Stimulated activated CD4-positive, alpha-beta T cell treated with anti-CD3 and anti-CD28 coated beads, Interleukin-2, amount 100 ng/mL, for 4 hours (primary cell): ENCODE data around the gene CCDC28B.

Source experiments
- DNase-seq: peaks from one replicate; pipeline ENCODE4 v3.0.0-alpha.2; 2020; ENCODE audit warnings: low read depth

CCDC28B gene

DNA sequence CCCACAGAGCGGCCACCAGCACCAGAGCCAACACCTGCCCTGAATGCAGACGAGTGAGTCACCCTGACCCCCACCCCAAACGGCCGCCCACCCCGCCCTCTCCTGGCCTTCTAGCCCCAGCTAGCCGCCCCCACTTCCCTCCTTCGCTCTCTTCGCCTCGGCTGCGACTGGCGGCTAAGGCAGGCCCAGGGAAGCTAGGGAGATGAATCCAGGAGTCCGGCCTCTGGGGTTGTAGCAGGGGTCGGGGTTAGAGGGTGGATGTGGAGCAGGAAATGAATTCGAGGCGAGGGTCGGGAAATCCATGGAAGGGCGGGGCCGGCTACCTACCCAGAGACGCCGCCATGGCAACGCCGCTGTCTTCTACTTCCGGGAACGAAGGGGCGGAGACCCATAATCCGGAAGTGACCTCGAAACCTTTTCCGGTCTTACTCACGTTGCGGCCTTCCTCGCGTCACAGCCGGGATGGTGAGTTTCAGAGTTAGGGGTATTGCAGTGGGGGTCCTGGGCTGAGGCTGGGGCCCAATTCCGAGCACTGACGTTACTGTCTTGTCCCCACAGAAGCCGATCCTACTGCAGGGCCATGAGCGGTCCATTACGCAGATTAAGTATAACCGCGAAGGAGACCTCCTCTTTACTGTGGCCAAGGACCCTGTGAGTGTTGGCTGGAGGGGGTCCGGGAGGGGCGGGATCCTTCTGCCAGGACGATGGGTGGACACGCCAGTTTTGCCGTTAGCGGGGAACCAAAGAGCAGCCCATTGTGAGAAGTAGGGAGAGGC lies 21.8 kb downstream of the CCDC28B start, which contains the start of the genes EIF3I and TMEM234:
Gene EIF3I (plus strand): TSS at position 428 of the 776 bp plus-strand sequence. CDS start 35 bp downstream, at position 463.
Gene TMEM234 (minus strand): TSS at position 374 of the 776 bp plus-strand sequence. CDS start 31 bp downstream, at position 343.
- DNase-seq, result peak; percentile 90

DNA sequence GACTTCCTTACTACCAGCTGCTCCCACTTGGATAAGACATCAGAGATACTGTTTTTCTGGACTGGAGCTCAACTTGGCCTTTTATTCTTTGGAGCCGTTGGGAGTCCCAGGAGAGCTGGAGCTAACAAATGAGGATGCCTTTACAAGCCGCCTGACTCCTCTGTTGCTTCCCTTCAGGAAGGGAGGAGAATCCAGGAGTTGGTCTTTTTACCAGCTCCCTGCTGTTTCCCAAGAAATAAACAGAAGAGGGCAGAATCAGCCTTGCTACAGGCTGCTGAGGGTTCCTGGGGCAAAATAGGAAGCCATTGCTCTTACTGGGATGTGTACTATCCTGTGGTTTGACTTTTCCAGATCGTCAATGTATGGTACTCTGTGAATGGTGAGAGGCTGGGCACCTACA lies 23.3 kb downstream of the CCDC28B start:
- DNase-seq, result no peak

DNA sequence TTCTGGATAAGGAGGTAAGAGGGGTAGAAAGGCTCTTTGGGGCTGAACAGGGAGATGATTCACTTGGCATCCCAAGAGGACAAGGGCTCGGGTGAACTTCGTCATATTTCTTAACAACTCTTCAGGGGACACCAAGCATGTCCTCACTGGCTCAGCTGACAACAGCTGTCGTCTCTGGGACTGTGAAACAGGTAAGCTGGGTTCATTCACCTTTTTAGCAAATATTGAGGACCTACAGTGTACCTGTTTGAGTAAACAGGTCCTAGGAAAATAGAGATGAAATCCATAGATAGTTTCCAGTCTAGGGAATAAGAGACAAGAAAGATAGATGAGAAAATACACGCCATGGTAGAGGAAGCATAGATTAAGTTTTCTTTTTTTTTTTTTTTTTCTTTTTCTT lies 23.9 kb downstream of the CCDC28B start:
- DNase-seq, result no peak

DNA sequence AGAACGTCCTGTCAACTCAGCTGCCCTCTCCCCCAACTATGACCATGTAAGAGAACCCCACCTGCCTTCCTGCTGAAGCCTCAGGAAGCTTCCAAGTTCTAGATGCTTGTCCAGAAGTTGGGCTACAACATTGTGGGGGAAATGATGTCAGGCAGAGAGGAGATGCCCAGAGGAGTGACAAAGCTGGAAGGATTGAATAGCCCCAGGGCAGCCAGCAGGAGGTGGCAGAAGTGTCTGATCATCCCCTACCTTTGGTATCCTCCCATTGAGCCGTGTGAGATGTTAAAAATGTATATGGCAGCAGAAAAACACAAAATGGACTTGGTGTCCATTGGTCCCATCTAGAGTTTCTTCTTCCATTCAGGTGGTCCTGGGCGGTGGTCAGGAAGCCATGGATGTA lies 28.4 kb downstream of the CCDC28B start:
- no peak for DNase-seq

DNA sequence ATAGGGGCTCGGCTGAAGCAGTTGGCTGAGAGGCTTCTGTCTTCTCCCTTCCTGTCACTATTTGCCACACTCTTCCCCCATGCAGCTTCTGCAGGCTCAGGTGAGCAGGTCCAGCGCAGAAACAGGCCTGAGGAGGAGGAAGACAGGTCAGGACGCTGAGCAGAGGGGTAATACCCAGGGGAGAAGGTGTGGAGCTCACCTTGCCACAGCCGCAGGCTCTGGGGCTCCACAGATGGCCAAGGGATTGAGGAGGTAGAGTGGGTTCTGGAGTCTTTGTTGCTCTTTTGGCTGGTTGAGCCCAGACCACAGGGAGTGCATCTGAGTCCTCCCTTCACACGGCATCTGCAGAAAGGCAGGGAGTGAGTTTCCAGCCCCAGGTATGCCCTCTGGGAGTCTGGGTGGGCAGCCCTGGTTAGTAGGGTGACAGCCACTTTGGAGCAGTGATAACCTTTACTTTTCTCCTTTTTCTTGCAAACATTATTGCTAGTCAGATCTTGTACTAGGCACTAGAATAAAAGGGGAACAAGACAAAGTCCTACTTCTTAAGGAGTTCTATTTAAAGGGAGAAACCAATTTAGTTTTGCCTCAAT lies 31.5 kb downstream of the CCDC28B start:
- no peak for DNase-seq

DNA sequence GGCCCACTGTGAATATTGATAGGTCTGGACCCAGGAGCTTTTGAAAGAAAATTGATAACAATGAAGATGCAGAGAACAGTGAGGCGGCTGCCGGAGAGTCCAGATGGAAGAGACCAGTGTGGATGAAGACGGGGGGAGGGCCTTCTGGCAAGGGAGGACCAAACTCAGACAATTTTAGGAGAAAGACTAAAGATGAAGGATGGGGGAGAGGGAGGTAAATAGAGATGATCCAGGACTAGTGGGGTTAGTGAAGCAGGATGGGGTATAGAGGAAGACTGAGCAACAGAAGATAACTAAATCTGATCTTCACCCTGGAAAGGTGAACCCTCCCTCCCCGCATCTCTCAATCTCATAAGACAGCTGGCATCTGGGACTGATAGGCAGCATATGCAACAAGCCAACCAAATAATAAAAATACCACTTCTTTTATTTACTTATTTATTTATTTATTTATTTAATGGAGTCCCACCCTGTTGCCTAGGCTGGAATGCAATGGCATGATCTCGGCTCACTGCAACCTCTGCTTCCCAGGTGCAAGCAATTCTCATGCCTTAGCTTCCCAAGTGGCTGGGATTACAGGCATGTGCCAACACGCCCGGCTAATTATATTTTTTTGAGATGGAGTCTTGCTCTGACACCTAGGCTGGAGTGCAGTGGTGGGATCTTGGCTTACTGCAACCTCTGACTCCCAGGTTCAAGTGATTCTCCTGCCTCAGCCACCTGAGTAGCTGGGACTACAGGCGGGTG lies 32.3 kb downstream of the CCDC28B start:
- no peak for DNase-seq

DNA sequence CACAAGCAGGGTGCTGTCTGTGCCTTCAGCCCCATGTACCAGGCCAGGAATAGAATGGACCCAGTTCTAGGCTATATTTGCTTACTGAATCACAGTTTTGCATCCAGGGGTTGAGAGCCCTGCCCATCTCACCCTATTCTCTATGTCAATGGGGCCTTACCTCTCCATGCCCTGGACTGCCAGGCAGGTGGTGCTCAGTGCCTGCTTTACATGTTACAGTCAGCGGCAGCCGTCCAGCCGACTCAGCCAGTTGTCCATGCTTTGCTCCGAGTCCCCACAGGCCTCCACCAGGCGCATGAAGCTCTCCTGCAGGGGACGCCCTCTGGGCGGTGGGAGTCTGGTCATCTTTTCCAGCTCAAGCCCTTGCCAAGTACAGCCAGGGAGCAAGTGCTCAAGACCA lies 34.4 kb downstream of the CCDC28B start:
- DNase-seq, result no peak

DNA sequence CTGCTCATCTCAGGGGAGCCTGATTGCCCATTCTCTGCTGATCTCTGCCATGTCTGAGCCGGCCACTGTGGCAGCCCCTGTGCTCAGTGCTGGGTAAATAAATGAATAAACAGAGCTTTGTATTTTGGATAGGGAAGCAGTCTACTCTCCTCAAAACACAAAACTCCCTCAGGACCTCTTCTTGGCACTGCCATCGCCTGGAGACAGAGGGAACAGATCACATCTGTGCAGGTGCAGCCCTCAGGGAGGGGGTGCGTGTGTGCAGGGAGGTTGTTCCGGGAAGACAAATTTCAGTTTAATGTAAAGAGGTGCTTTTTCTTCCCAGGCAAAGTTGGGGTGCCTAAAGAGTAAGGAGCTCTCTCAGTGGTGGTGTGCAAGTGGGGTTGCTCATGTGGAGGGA lies 38.9 kb downstream of the CCDC28B start:
- DNase-seq, result no peak

DNA sequence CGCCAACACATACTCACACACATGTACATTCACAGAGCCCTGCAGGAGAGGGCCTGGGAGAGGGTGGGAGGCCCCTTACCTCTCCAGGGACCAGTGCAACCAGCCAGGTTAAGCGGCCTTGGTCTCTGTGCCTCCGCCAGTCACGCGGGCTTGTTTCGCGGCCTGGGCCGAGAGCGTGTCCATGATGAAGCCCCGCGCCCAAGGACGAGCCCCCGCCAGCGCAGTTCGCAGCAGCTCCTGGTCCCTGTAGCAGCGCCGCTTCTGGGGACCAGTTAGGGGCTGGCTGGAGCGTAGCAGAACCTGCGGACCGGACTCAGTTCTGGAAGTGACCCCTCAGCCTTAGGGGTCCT lies 39.4 kb downstream of the CCDC28B start:
- DNase-seq, result no peak

DNA sequence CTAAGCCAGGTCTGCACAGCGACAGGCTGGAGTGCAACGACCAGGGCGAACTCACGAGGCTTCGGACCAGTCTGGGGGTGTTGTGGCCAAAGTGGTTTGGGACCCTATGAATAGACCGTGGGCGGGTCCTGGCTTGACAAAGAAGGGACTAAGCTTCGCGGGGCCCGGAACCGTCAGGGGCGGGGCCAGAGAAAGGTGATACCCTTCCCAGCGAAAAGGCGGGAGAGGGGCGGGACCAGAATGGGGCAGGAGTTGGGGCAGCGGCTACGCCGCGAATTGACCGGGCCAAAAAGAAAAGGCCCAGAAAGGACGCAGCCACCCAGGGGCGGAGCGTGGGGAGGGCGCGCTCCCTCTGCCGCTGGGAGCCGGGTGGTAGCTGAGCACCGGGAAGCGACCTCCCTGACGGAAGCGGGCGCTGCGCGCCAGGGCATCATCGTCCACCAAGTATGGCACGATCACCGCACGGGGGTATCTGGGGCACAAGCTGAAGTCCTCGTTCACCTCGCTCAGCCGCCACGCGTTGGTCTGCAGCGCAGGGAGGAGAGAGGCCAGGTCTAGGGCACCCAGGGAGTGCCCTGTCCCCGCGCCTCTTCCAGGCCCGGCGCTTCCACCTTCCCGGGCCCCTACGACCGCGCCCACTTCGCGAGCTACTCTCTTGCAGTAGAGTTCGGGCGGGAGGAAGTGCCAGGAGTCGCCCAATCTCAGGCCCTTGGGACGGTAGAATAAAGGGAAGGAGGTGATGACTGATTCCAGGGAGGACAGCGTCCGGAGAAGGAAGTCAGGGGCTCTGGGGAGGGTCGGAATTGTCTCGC lies 40.0 kb downstream of the CCDC28B start:
- no peak for DNase-seq

DNA sequence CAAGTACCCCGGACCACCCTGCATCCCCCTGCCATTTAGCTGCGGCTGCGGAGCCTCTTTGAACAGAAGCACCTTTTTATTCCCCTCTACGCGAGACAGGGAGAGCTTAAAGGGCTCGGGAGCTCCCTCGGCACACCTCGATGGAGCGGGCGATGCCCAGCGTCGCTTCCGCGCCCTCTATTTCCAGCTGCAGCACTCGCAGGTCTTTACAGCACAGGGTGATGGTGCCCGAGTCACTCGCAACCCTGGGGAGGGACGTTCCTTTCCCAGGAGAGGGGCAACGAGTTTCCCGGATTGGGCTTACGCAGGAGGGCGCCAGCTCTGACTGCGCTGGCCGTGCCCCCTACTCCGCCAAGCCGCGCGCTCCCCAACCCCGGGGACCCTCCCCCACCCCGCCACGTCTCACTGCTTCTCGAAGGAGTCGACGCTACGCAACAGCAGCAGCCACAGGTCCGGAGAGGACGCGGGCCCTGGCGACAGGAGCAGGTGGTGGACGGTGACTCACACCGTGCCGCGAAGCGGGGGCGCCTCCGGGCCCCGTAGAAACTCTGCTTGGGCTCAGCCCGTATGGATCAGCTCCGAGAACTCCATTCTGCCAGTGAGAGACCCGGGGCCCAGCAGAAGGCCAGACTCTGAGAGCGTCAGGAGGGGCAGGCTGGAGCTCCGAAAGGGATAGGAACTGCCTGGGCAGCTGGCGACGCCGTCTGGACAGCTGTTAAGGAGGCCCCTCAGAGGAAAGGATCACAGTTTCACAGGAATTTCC lies 40.8 kb downstream of the CCDC28B start:
- DNase-seq, result no peak

DNA sequence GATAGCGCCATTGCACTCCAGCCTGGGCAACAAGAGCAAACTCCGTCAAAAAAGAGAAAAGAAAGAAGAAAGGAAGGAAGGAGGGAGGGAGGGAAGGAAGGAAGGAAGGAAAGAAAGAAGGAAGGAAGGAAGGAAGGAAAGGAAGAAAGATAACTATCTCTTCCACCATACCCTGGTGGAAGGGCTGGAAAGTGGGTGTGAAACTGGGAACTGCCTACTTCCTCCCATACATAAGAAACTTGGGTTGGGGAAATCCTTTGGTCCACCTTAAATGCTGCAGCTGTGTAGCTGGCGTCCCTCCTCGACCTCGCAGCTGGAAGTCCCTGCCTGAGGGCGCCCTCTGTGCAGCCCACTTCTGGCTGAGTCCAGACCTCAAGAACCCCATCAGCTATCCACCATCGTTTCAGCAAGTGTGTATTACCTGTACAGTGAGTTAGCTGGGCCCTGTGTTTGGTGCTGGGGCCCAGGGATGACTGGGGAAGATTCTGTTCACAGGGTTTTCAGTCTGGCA lies 42.0 kb downstream of the CCDC28B start:
- DNase-seq, result no peak

DNA sequence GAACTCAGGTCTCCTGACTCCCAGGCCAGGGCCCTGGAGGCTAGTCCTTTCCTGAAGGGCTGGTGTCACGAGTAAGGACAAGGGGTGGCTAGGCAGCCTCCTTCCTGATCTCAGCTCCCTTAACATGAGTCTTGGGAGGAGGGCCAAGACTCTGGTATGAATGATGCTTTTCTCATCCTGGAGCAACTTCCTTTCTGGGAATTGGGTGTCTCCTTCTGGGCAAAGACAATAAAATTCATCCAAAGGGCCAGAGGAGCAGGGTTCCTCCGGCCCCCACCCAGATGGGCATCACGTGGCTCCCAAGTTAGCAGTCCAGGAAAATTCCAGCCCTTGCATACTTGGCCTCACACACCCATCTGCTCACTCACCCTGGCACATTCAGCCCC lies 46.5 kb downstream of the CCDC28B start, which contains the start of gene FAM167B:
Gene FAM167B (plus strand): TSS at position 335 of the 386 bp plus-strand sequence. CDS start 200 bp downstream, outside the sequence.
- no peak for DNase-seq

DNA sequence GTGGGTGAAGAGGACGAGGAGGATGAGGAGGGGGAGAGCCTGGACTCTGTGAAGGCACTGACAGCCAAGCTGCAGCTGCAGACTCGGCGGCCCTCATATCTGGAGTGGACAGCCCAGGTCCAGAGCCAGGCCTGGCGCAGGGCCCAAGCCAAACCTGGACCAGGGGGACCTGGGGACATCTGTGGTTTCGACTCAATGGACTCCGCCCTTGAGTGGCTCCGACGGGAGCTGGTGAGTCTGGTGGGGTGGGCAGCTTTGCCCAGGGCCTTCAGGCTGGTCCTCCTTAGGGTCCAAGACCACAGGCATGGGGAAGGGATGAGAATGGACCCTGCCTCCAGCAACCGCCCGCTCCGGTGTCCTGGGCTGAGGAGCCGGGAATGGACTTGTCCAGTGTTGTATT lies 47.1 kb downstream of the CCDC28B start:
- no peak for DNase-seq

DNA sequence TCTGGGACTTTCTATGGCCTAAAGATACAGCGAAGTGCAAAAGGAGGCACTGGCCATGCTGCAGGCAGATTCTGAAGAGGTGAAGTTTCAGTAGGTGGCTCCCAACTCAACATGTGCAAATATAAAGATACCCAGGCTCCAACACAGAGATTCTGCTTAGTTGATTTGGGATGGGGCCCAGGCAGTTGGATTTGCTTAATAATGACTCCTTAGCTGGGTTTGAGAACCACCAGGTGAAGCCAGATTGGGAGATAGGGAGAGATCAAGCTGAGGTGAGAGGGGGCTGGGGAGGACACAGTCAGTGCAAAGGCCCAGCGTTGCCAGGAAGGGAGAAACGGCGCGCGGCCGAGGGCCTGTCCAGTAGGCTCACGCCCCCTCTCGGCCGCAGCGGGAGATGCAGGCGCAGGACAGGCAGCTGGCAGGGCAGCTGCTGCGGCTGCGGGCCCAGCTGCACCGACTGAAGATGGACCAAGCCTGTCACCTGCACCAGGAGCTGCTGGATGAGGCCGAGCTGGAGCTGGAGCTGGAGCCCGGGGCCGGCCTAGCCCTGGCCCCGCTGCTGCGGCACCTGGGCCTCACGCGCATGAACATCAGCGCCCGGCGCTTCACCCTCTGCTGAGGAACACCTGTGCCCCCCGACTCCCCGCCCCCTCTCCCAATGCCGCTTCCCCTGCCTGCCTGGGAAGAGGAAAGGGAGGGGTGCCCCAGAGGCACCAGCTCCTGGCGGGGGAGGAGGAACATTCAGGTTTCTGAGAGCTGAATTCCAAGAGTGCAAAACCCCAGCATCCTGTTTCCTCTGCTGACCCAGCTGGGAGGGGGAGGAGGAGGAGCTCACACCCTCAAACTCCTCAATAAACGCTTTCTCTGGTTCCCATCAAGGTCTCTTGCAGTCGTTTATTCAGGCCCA lies 47.8 kb downstream of the CCDC28B start:
- DNase-seq, result peak; percentile 58

DNA sequence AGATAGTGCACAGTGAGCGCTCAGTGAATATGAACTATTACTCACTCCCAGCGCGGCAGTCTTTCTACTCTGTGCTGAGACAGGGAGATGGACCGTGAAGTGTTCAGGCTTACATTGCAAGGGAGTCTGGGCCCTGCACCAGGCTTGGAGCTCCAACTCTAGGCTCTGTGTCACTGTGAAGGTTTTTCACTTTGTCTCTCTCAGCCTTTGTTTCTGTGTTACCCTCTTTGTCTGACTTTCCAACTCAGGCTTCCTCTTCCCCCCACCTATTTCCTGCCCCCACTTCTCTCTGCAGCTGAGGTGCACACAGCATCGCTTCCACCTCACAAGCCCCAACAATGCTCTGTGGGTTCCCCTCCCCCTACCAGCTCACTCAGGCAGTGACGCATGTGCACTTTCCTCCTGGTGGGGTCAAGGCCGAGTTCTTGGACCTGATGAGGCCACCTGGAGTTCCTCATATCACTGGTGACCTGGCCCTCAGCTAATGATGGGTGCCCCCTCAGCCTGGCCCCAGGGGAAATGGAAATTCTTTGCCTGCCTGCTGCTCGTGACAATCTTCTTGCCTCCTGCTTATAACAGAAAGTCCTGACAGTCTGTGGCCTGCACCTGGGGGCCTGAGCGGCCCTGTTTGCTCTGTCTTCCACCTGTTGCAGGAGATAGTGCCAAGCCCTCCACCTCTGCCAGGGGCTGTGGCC lies 49.6 kb downstream of the CCDC28B start:
- peak; percentile 76 for DNase-seq

DNA sequence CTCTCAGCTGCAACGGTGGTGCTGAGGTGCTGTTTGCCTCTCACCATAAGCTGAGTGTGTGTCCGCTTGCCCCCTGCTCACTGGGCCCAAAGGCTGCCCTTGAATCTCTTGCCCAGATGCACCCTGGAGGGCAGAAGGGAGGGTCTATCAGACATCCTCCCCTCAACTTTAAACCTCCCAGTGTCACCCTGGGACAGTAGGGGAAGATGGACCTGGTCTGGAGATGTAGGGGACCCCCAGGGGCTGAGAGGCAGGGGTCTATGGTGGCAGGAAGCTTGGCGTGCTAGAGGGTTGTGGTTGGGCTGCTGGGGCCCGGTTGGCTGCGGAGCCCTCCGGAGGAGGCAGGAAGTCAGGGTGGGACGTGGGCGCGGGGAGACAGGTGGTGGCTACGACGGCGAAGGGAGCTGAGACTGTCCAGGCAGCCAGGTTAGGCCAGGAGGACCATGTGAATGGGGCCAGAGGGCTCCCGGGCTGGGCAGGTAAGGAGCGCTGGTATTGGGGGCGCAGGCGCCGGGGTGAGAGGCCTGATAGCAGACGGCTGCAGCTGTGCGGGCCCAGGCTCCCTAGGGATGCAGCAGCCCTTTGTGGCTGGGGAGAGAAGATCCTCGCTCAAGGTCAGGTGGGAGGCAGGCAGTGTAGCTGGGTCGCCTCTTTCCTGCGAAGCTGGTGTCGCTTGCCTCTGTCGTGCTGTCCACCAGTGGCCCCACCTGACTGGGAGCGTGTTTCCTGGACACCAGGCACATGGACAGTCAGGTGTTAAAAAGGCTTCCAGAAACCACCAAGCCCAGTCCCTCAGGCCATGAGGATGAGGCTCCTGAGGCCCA lies 50.7 kb downstream of the CCDC28B start, which contains the start of gene LCK:
Gene LCK (plus strand): TSS at position 373 of the 824 bp plus-strand sequence. CDS start 23,065 bp downstream, outside the sequence.
- peak; percentile 50 for DNase-seq
